Endothelial cell of umbilical vein (primary cell): ENCODE data around the gene SLC38A10. TPM values are rescaled to one million over a fixed set of nuclear protein-coding genes. Genes with fewer than 3 reads are reported as not detected.

Experiments used
- BruUV-seq: library from RNA; stranded (reverse); fragments of 400-500 nt; replicated peaks from 2 replicates; lab custom pipeline; 2021; lab: Mats Ljungman, UMichigan
- CTCF ChIA-PET: fragments of 300-600, 350-600 bp; sonication (Branson Sonifier 250); formaldehyde crosslinking; loops from one replicate; lab custom pipeline; 2021; ENCODE audit warnings: antibody characterized with exemption, inconsistent platforms; lab: Charles Lee
- POLR2A ChIA-PET: fragments of 300-600, 350-600 bp; sonication (Branson Sonifier 250); formaldehyde crosslinking; loops from one replicate; lab custom pipeline; 2021; ENCODE audit warnings: antibody characterized with exemption, inconsistent platforms; lab: Charles Lee
- DNase-seq: peaks from one replicate; pipeline ENCODE4 v3.0.0-alpha.2; 2011; ENCODE audit warnings: low read depth, low spot score
- FAIRE-seq: peaks from 2 replicates; lab custom pipeline; 2011; peaks lifted over from hg19 to GRCh38; lab: Jason Lieb, UNC
- H2AFZ ChIP-seq: 2 replicates; pipeline ENCODE4 v1.6.0; 2012; ENCODE audit warnings: low read depth, low read length, control low read depth, inconsistent platforms
- H3K27ac ChIP-seq: 2 replicates; pipeline ENCODE4 v1.5.1; 2011; ENCODE audit warnings: low read depth, mild to moderate bottlenecking, control low read depth, low read length, moderate library complexity; ENCODE audit not compliant: insufficient read depth
- H3K27me3 ChIP-seq, 2 experiments: 2 replicates each; pipeline versions ENCODE4 v1.6.0 to v1.6.1; 2011; ENCODE audit warnings: low read length in 2 of 2, mixed read lengths in 1 of 2; ENCODE audit not compliant: control insufficient read depth in 2 of 2, insufficient read depth in 2 of 2
- H3K36me3 ChIP-seq, 2 experiments: 2 replicates in 1 of 2; 3 replicates in 1 of 2; pipeline ENCODE4 v1.5.1; 2011; ENCODE audit warnings: low read length in 2 of 2, mild to moderate bottlenecking in 1 of 2, moderate library complexity in 1 of 2; ENCODE audit not compliant: control insufficient read depth in 2 of 2, insufficient read depth in 2 of 2; ENCODE audit errors: extremely low read depth in 1 of 2
- H3K4me1 ChIP-seq: 3 replicates; pipeline ENCODE4 v1.5.1; 2011; ENCODE audit warnings: mild to moderate bottlenecking, low read length; ENCODE audit not compliant: control insufficient read depth, insufficient read depth; ENCODE audit errors: extremely low read depth
- H3K4me2 ChIP-seq: 2 replicates; pipeline ENCODE4 v1.6.1; 2011; ENCODE audit warnings: low read length, control low read depth, mixed read lengths; ENCODE audit not compliant: insufficient read depth
- H3K4me3 ChIP-seq, 3 experiments: fragments of 200-600 bp in 1 of 3; sonication (generic), shearing (Covaris generic) in 1 of 3; replicated peaks in 1 of 3; 2 replicates each; pipeline ENCODE4 v1.5.1; 2011 to 2016; ENCODE audit warnings: control low read depth in 3 of 3, low read length in 3 of 3, mild to moderate bottlenecking in 2 of 3, inconsistent platforms in 1 of 3, low read depth in 1 of 3, moderate library complexity in 1 of 3; ENCODE audit not compliant: insufficient read depth in 1 of 3
- H3K79me2 ChIP-seq: 2 replicates; pipeline ENCODE4 v1.6.0; 2012; ENCODE audit warnings: low read length, inconsistent platforms; ENCODE audit not compliant: control insufficient read depth, insufficient read depth
- H3K9ac ChIP-seq: replicated peaks from 2 replicates; pipeline ENCODE3; 2011; ENCODE audit warnings: low read length, control low read depth; ENCODE audit not compliant: insufficient read depth; ENCODE audit errors: extremely low read depth
- H3K9me1 ChIP-seq: replicated peaks from 3 replicates; pipeline ENCODE4 v1.6.0; 2011; ENCODE audit warnings: mild to moderate bottlenecking, low read length; ENCODE audit not compliant: control insufficient read depth, insufficient read depth; ENCODE audit errors: extremely low read depth
- H3K9me3 ChIP-seq: replicated peaks from 2 replicates; pipeline ENCODE4 v1.5.1; 2012; ENCODE audit warnings: low read length, inconsistent platforms; ENCODE audit not compliant: control insufficient read depth, insufficient read depth
- H4K20me1 ChIP-seq: replicated peaks from 2 replicates; pipeline ENCODE3; 2011; ENCODE audit warnings: mild to moderate bottlenecking, low read length; ENCODE audit not compliant: control insufficient read depth, insufficient read depth; ENCODE audit errors: extremely low read depth
- CTCF ChIP-seq, 2 donors: IDR thresholded peaks; 1 replicate in 1 of 2; 2 replicates in 1 of 2; pipeline ENCODE4 v1.5.1; 2011; ENCODE audit warnings: low read length in 2 of 2, mild to moderate bottlenecking in 2 of 2, moderate library complexity in 2 of 2, control low read depth in 1 of 2, inconsistent platforms in 1 of 2, low read depth in 1 of 2; ENCODE audit not compliant: insufficient read depth in 1 of 2; ENCODE audit errors: extremely low read depth in 1 of 2
- EZH2 ChIP-seq: IDR thresholded peaks from 2 replicates; pipeline ENCODE4 v1.6.1; 2012; ENCODE audit warnings: borderline replicate concordance, low read depth, mild to moderate bottlenecking, moderate library complexity, low read length, inconsistent platforms; ENCODE audit not compliant: severe bottlenecking
- FOS ChIP-seq: IDR thresholded peaks from 2 replicates; pipeline ENCODE4 v1.6.1; 2011; ENCODE audit warnings: mild to moderate bottlenecking, low read length, moderate library complexity, borderline replicate concordance; ENCODE audit not compliant: insufficient read depth
- GATA2 ChIP-seq: IDR thresholded peaks from 2 replicates; pipeline ENCODE4 v1.7.0; 2011; ENCODE audit warnings: low read depth, mild to moderate bottlenecking, moderate library complexity, mixed read lengths, low read length; ENCODE audit not compliant: insufficient read length, insufficient read depth
- JUN ChIP-seq: IDR thresholded peaks from 2 replicates; pipeline ENCODE4 v1.6.1; 2011; ENCODE audit warnings: borderline replicate concordance, low read depth; ENCODE audit not compliant: insufficient read length, insufficient read depth
- MAX ChIP-seq: IDR thresholded peaks from 2 replicates; pipeline ENCODE4 v1.6.1; 2011; ENCODE audit not compliant: insufficient read depth, insufficient read length
- MYC ChIP-seq: IDR thresholded peaks from one replicate; pipeline ENCODE4 v1.6.1; 2011; ENCODE audit warnings: mild to moderate bottlenecking, low read depth, low read length
- POLR2A ChIP-seq: IDR thresholded peaks from 2 replicates; pipeline ENCODE4 v1.6.1; 2012; ENCODE audit warnings: low read depth, mild to moderate bottlenecking, control low read depth, low read length
- POLR2AphosphoS5 ChIP-seq: IDR thresholded peaks from 2 replicates; pipeline ENCODE4 v1.6.1; 2012; ENCODE audit warnings: low read depth, mild to moderate bottlenecking, control low read depth, low read length, moderate library complexity; ENCODE audit not compliant: insufficient read depth
- dilution Hi-C: fragments of 300-500 bp; cut with MboI; formaldehyde crosslinking; loops from one replicate; pipeline ENCODE4 v1.15.0; 2019; ENCODE audit warnings: low sequenced_read_pairs; ENCODE audit not compliant: extremely low pct_ligation_motif_present
- intact Hi-C: fragments of 100-400 bp; cut with micrococcal nuclease; formaldehyde crosslinking; loops from one replicate; pipeline ENCODE4 v1.10.0; 2022
- polyA plus RNA-seq, 4 experiments: library from polyadenylated mRNA; depleted of rRNA in 3 of 4; stranded (reverse) in 3 of 4; unstranded in 1 of 4; fragments of >200 nt; gene quantifications; 2 replicates each; pipeline versions ENCODE4 v1.2.1 to v1.2.3, GENCODE V29; 2011 to 2012; ENCODE audit warnings: missing spikeins in 1 of 4
- total RNA-seq: library from RNA; stranded (reverse); gene quantifications from 2 replicates; pipeline ENCODE4 v1.2.3, GENCODE V29; 2021

The SLC38A10 gene
- total and polyA plus RNA-seq, 2 donors (not counting 3 experiments of a cell fraction or from before 2014, with no cell fraction given) = 72.7 to 113 TPM

GRCh38 chr17:81203136-81203535 is 92.0 kb downstream of the SLC38A10 start:
- Histone ChIP-seq H3K27me3 (no peaks in the 10 kb centered on the region), H4K20me1 (no peaks in the 10 kb centered on the region), H3K36me3 (peaks cover 0 to 4% of the 10 kb centered on the region in 2 experiments), H2AFZ (no peak overlapping the region), H3K4me1 (no peaks in the 10 kb centered on the region), H3K79me2 (no peaks in the 10 kb centered on the region), H3K9ac (no peak overlapping the region), H3K9me3 (no peaks in the 10 kb centered on the region), H3K9me1 (no peaks in the 10 kb centered on the region), H3K27ac (no peak overlapping the region), H3K4me2 (no peak overlapping the region), H3K4me3 (no peak overlapping the region)
- TF ChIP-seq MAX (no peak), CTCF (IDR thresholded peaks at IDR 0.05; ENCODE audit: extremely low read depth in 1 of 2, insufficient read depth in 1 of 2, low read depth in 1 of 2, low read length in 2 of 2) (no peak), MYC (no peak), FOS (no peak), POLR2AphosphoS5 (no peak), JUN (no peak), POLR2A (no peak), EZH2 (no peak), GATA2 (no peak)
- no peak for FAIRE-seq
- intact Hi-C loops = no loop called here
- BruUV-seq = no TSS peak
- POLR2A ChIA-PET = no interaction called here
- no peak for DNase-seq
- dilution Hi-C loops = no loop called here
- CTCF ChIA-PET = interaction anchor here (2.4 to 4.4 kb wide), 2 partner anchors 60 to 61 kb away, joined by 12 to 91 read pairs; no protein-coding TSS in a partner anchor
